Hepatocyte (in vitro differentiated cells): ENCODE results near the gene AZU1.

ENCODE experiments used
- EZH2 ChIP-seq: fragments of 200-600 bp; sonication (generic); IDR thresholded peaks from 2 replicates; pipeline ENCODE4 v1.6.1; 2016; ENCODE audit warnings: antibody characterized with exemption, mild to moderate bottlenecking, borderline replicate concordance
- EZH2phosphoT487 ChIP-seq: fragments of 200-600 bp; sonication (generic); IDR thresholded peaks from one replicate; pipeline ENCODE4 v1.6.1; 2018; ENCODE audit warnings: antibody characterized with exemption, mild to moderate bottlenecking, low read depth, moderate library complexity; ENCODE audit not compliant: unreplicated experiment, severe bottlenecking

- TF ChIP-seq EZH2phosphoT487 = no peak
- TF ChIP-seq EZH2 = no peak
Measured at GRCh38 chr19:812049-812746, 15.4 kb upstream of the AZU1 start.
